Keratinocyte (primary cell): ENCODE data around the gene WNT7B. TPM values are rescaled to one million over a fixed set of nuclear protein-coding genes. Genes with fewer than 3 reads are reported as not detected.
A peak's percentile ranks its signal among the peaks of the same experiment; 100 is the strongest.

Experiments
- DNase-seq: peaks from one replicate; pipeline ENCODE4 v3.0.0-alpha.2; 2011; ENCODE audit warnings: low read depth, missing footprints, low spot score
- FAIRE-seq: peaks from 2 replicates; lab custom pipeline; 2011; peaks lifted over from hg19 to GRCh38; lab: Jason Lieb, UNC
- H2AFZ ChIP-seq: 2 replicates; pipeline ENCODE4 v1.6.0; 2012; ENCODE audit warnings: low read length, control low read depth, inconsistent platforms; ENCODE audit not compliant: control insufficient read depth
- H3K27ac ChIP-seq: 2 replicates; pipeline ENCODE4 v1.5.1; 2011; ENCODE audit warnings: low read length; ENCODE audit not compliant: control insufficient read depth, insufficient read depth
- H3K27me3 ChIP-seq: 3 replicates; pipeline ENCODE4 v1.6.0; 2011; ENCODE audit warnings: low read length; ENCODE audit not compliant: control insufficient read depth, insufficient read depth; ENCODE audit errors: extremely low read depth
- H3K36me3 ChIP-seq, 2 experiments: 2 replicates in 1 of 2; 3 replicates in 1 of 2; pipeline ENCODE4 v1.5.1; 2011; ENCODE audit warnings: low read length in 2 of 2, mild to moderate bottlenecking in 1 of 2; ENCODE audit not compliant: control insufficient read depth in 2 of 2, insufficient read depth in 2 of 2; ENCODE audit errors: extremely low read depth in 1 of 2
- H3K4me1 ChIP-seq: 3 replicates; pipeline ENCODE4 v1.5.1; 2011; ENCODE audit warnings: low read length; ENCODE audit not compliant: control insufficient read depth, insufficient read depth; ENCODE audit errors: extremely low read depth
- H3K4me2 ChIP-seq: 3 replicates; pipeline ENCODE4 v1.6.0; 2011; ENCODE audit warnings: low read depth, low read length; ENCODE audit not compliant: control insufficient read depth, insufficient read depth; ENCODE audit errors: extremely low read depth
- H3K4me3 ChIP-seq, 3 experiments: fragments of 200-600 bp in 1 of 3; sonication (generic) in 1 of 3; 2 replicates in 2 of 3; 3 replicates in 1 of 3; pipeline ENCODE4 v1.5.1; 2011 to 2016; ENCODE audit warnings: low read length in 3 of 3, mild to moderate bottlenecking in 3 of 3, control low read depth in 2 of 3, inconsistent platforms in 1 of 3, low read depth in 1 of 3, mixed read lengths in 1 of 3, mixed run types in 1 of 3, moderate library complexity in 1 of 3; ENCODE audit not compliant: control insufficient read depth in 2 of 3, insufficient read depth in 2 of 3; ENCODE audit errors: extremely low read depth in 1 of 3
- H3K79me2 ChIP-seq: 2 replicates; pipeline ENCODE4 v1.6.0; 2012; ENCODE audit warnings: low read length; ENCODE audit not compliant: control insufficient read depth, insufficient read depth
- H3K9ac ChIP-seq: 3 replicates; pipeline ENCODE4 v1.6.0; 2011; ENCODE audit warnings: low read length; ENCODE audit not compliant: control insufficient read depth, insufficient read depth; ENCODE audit errors: extremely low read depth
- H3K9me1 ChIP-seq: 3 replicates; pipeline ENCODE4 v1.6.0; 2011; ENCODE audit warnings: low read length; ENCODE audit not compliant: control insufficient read depth, insufficient read depth; ENCODE audit errors: extremely low read depth
- H3K9me3 ChIP-seq: 2 replicates; pipeline ENCODE4 v1.5.1; 2012; ENCODE audit warnings: low read depth, low read length; ENCODE audit not compliant: control insufficient read depth
- H4K20me1 ChIP-seq: 3 replicates; pipeline ENCODE4 v1.6.0; 2011; ENCODE audit warnings: low read length; ENCODE audit not compliant: control insufficient read depth, insufficient read depth; ENCODE audit errors: extremely low read depth
- EZH2 ChIP-seq: IDR thresholded peaks from one replicate; pipeline ENCODE4 v1.6.1; 2012; ENCODE audit warnings: inconsistent platforms, mild to moderate bottlenecking, low read length, moderate library complexity
- dilution Hi-C: fragments of 300-500 bp; cut with MboI; formaldehyde crosslinking; loops from one replicate; pipeline ENCODE4 v1.7.0; 2020; ENCODE audit warnings: low sequenced_read_pairs; ENCODE audit not compliant: extremely low pct_ligation_motif_present
- polyA plus RNA-seq, 5 experiments: library from polyadenylated mRNA; depleted of rRNA in 3 of 5; stranded (reverse) in 3 of 5; stranded (forward) in 1 of 5; unstranded in 1 of 5; fragments of >200 nt; gene quantifications; 1 replicate in 1 of 5; 2 replicates in 3 of 5; 3 replicates in 1 of 5; pipeline versions ENCODE4 v1.2.1 to v1.2.3, GENCODE V29; 2011 to 2012; ENCODE audit warnings: missing spikeins in 2 of 5, low read depth in 1 of 5, low replicate concordance in 1 of 5
- TF ChIP-seq, protein P1 (sequence below), 3 experiments: IDR thresholded peaks in 1 of 3; conservative IDR thresholded peaks in 1 of 3; optimal IDR thresholded peaks in 1 of 3; 2 replicates in 2 of 3; 3 replicates in 1 of 3; pipeline versions ENCODE3 to v1.5.1; 2011; ENCODE audit warnings: low read length in 3 of 3, mild to moderate bottlenecking in 3 of 3, moderate library complexity in 2 of 3, control low read depth in 1 of 3, inconsistent platforms in 1 of 3; ENCODE audit not compliant: insufficient read depth in 2 of 3; ENCODE audit errors: extremely low read depth in 1 of 3

Gene WNT7B
- polyA plus RNA-seq, 1 donor (not counting 4 experiments of a cell fraction or from before 2014, with no cell fraction given), result 1.7 TPM

DNA sequence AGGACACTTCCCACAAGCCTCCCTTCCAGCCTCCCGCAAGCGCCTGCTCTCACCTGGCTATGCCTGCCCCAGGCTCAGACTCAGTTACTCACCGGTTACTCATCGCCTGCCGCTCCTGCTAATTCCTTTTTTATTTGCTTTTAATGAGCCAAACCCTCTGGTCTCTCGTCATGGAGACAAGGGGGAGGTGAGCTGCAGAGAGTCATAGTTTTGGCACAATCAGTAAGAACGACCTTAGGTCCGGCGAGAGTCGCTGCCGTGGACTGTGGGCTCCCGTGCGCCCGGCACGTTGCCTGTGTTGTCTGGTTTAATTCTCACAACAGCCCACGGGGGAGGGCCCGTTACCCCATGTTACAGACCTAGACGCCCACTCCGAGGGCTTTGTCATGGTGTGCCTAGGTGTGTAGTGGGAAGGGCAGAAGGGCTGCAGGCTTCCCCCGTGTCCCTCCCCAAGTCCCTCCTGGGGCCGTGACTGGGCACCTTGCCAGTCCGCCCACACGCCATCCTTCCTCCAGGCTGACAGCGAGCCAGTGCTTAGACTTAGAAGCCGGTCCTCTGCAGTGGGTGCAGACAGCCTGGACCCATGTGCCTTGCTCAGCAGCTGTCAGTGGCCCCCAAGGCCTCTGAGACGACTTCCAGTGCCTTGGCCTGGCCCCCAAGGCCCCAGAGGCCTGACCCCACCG, 42.2 kb downstream of the WNT7B start:
- Histone ChIP-seq H4K20me1 (no peaks in the 10 kb centered on the region), H3K9ac (peak overlapping the region; percentile 74), H3K4me2 (peak overlapping the region; percentile 92), H3K27me3 (peaks cover 8% of the 10 kb centered on the region), H2AFZ (peak overlapping the region; percentile 73), H3K4me1 (peaks cover 18% of the 10 kb centered on the region), H3K9me1 (no peaks in the 10 kb centered on the region), H3K9me3 (no peaks in the 10 kb centered on the region), H3K4me3 (peak overlapping the region; percentile 11 to 57 (median 57)), H3K36me3 (no peaks in the 10 kb centered on the region), H3K27ac (peak overlapping the region; percentile 83), H3K79me2 (no peaks in the 10 kb centered on the region)
- TF ChIP-seq, protein P1, sequence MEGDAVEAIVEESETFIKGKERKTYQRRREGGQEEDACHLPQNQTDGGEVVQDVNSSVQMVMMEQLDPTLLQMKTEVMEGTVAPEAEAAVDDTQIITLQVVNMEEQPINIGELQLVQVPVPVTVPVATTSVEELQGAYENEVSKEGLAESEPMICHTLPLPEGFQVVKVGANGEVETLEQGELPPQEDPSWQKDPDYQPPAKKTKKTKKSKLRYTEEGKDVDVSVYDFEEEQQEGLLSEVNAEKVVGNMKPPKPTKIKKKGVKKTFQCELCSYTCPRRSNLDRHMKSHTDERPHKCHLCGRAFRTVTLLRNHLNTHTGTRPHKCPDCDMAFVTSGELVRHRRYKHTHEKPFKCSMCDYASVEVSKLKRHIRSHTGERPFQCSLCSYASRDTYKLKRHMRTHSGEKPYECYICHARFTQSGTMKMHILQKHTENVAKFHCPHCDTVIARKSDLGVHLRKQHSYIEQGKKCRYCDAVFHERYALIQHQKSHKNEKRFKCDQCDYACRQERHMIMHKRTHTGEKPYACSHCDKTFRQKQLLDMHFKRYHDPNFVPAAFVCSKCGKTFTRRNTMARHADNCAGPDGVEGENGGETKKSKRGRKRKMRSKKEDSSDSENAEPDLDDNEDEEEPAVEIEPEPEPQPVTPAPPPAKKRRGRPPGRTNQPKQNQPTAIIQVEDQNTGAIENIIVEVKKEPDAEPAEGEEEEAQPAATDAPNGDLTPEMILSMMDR (optimal IDR thresholded peaks at IDR 0.05 in 1 of 3, IDR thresholded peaks at IDR 0.05 in 1 of 3, conservative IDR thresholded peaks at IDR 0.05 in 1 of 3; ENCODE audit: extremely low read depth in 1 of 3, insufficient read depth in 2 of 3, low read length in 3 of 3), result no peak
- TF ChIP-seq EZH2, result no peak
- peak; percentile 90 for DNase-seq
- FAIRE-seq, result peak; percentile 97
- dilution Hi-C loops, result no loop called here

DNA sequence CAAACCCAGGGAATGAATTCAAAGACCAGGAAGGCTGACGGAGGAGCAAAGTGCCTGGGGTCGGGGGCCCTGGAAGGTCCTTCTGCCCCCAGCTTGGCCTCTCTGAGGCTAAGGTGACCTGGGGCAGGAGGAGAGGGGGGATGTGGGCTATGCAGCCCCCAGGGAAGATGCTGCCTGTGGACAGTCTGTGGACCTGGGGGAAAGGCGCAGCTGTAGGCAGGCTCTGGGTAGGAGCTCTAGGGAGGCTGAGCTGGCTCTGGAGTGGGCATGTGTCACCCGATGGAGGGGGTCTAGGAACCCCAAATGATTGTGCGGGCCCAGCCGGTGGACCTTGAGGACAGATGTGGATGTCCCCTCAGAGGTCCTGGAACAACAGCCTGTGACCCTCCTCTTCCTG, 42.8 kb downstream of the WNT7B start:
- DNase-seq, result no peak
- no peaks in the 10 kb centered on the region for H4K20me1 ChIP-seq
- H3K4me1 ChIP-seq, result peaks cover 18% of the 10 kb centered on the region
- no peaks in the 10 kb centered on the region for H3K9me3 ChIP-seq
- peaks cover 8% of the 10 kb centered on the region for H3K27me3 ChIP-seq
- TF ChIP-seq EZH2, result no peak
- TF ChIP-seq, protein P1 (optimal IDR thresholded peaks at IDR 0.05 in 1 of 3, IDR thresholded peaks at IDR 0.05 in 1 of 3, conservative IDR thresholded peaks at IDR 0.05 in 1 of 3; ENCODE audit: extremely low read depth in 1 of 3, insufficient read depth in 2 of 3, low read length in 3 of 3), result no peak
- H3K36me3 ChIP-seq, result no peaks in the 10 kb centered on the region
- H3K9ac ChIP-seq, result peak overlapping the region; percentile 31
- dilution Hi-C loops, result no loop called here
- H3K4me3 ChIP-seq, result no peak overlapping the region
- FAIRE-seq, result no peak
- peak overlapping the region; percentile 92 for H3K4me2 ChIP-seq
- no peak overlapping the region for H3K27ac ChIP-seq
- no peak overlapping the region for H2AFZ ChIP-seq
- H3K9me1 ChIP-seq, result no peaks in the 10 kb centered on the region
- H3K79me2 ChIP-seq, result no peaks in the 10 kb centered on the region
